ENCODE measurements around the gene ZBTB17.

Gene ZBTB17

GRCh38 chr1:15911927-15912326 is 64.0 kb downstream of the ZBTB17 start:
- H3K27ac ChIP-seq, result no peak overlapping the region
- no peak for TF ChIP-seq CTCF (IDR thresholded peaks at IDR 0.05)
- TF ChIP-seq ZFX (IDR thresholded peaks at IDR 0.05; ENCODE audit: borderline replicate concordance), result no peak

GRCh38 chr1:15911141-15911540 is 64.8 kb downstream of the ZBTB17 start:
- TF ChIP-seq ZFX (IDR thresholded peaks at IDR 0.05; ENCODE audit: borderline replicate concordance), result no peak
- no peak overlapping the region for H3K27ac ChIP-seq

DNA sequence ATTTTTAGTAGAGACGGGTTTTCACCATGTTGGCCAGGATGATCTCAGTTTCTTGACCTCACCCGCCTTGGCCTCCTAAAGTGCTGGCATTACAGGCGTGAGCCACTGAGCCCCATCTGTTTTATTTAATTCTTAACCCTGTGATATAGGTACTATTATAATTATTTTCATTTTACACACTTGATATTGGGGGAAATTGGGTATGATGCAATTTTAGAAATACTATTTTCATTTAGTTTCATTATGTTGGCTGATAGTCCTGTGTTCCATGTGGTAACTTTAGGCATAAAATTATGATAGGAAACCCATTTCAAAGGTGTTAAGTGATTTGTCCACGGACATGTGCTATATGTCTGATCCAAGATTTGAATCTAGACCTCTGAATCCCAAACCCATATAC is 67.3 kb downstream of the ZBTB17 start:
- no peak for TF ChIP-seq CTCF (IDR thresholded peaks at IDR 0.05)
- no peak for TF ChIP-seq ZFX (IDR thresholded peaks at IDR 0.05; ENCODE audit: borderline replicate concordance)
- H3K27ac ChIP-seq, result no peak overlapping the region

DNA sequence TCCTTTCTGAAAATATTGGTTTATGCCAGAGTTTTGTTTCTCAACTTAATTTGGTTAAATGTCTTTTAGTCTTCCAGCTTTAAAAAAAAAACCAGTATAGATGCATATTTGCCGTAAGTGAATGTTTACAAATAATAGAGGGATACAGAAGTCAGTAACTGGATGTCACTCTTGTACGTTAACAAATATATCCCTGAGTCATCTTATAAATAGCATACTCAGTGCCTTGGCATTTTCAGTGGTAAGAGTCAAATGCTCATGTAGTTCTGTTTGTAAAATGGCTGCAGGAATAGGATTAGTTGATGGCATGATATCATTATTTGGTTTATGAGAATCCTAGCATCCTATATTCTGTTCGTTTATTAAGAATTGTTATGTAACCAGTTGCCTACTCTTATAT is 73.0 kb downstream of the ZBTB17 start:
- peak overlapping the region; percentile 22 for H3K27ac ChIP-seq
- no peak for TF ChIP-seq CTCF (IDR thresholded peaks at IDR 0.05)

- H3K27ac ChIP-seq, result no peak overlapping the region
- TF ChIP-seq ZFX (IDR thresholded peaks at IDR 0.05; ENCODE audit: borderline replicate concordance) (no peak), CTCF (IDR thresholded peaks at IDR 0.05) (no peak)
Measured at GRCh38 chr1:15900662-15901279, 75.1 kb downstream of the ZBTB17 start.

GRCh38 chr1:15899266-15899665 is 76.6 kb downstream of the ZBTB17 start:
- TF ChIP-seq CTCF (IDR thresholded peaks at IDR 0.05) (no peak), ZFX (IDR thresholded peaks at IDR 0.05; ENCODE audit: borderline replicate concordance) (no peak)
- peak overlapping the region; percentile 11; the same call in 1 of the 2 replicates for H3K27ac ChIP-seq

DNA sequence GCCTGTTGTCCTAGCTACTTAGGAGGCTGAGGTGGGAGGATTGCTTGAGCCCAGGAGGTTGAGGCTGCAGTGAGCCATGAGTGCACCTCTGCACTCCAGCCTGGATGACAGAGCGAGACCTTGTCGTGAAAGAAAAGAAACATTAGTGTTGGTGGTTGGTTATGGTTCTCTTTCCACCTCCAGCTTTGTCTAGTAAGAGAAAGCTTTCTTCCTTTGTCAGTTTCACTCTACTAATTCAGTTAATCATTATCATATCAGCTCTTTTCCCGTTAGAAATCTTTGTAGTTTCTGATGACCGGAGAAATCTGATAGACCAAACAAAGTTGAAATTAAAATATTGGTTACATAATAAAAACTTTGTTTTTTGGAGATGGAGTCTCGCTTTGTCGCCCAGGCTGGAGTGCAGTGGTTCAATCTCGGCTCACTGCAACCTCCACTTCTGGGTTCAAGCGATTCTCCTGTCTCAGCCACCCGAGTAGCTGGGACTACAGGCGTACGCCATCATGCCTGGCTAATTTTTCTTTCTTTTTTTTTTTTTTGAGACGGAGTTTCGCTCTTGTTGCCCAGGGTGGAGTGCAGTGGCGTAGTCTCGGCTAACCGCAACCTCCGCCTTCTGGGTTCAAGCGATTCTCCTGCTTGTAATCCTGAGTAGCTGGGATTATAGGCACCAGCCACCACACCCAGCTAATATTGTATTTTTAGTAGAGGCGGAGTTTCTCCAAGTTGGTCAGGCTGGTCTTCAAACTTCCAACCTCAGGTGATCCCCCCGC is 78.9 kb downstream of the ZBTB17 start:
- 0 out of 2 replicates have a peak overlapping the region, but pooled peaks have one; percentile 15 for H3K27ac ChIP-seq

GRCh38 chr1:15895233-15895632 is 80.7 kb downstream of the ZBTB17 start:
- H3K27ac ChIP-seq, result no peak overlapping the region
- TF ChIP-seq CTCF (IDR thresholded peaks at IDR 0.05) (no peak), ZFX (IDR thresholded peaks at IDR 0.05; ENCODE audit: borderline replicate concordance) (no peak)

GRCh38 chr1:15892857-15893599 is 82.9 kb downstream of the ZBTB17 start:
- peak overlapping the region; percentile 48 for H3K27ac ChIP-seq
